ENCODE measurements around the gene SYNGR2.
"Not testable (repeated sequence)": the region's sequence is repeated elsewhere in the genome, so short reads cannot be mapped to it uniquely, and the experiment has no call there.

The SYNGR2 gene

GRCh38 chr17:78135858-78136500 is 32.4 kb upstream of the SYNGR2 start:
- H3K4me3 Mint-ChIP-seq, result no peak overlapping the region
- TF ChIP-seq CTCF (IDR thresholded peaks at IDR 0.05), result no peak
- peaks cover 17% of the 10 kb centered on the region for H3K4me1 Mint-ChIP-seq
- H3K27ac Mint-ChIP-seq, result no peak overlapping the region
- DNase-seq, result no peak
- no peaks in the 10 kb centered on the region for H3K9me3 Mint-ChIP-seq
- no peaks in the 10 kb centered on the region for H3K36me3 Mint-ChIP-seq (ENCODE audit: low read depth)
- H3K27me3 Mint-ChIP-seq (ENCODE audit: low read depth, poor library complexity), result peaks cover 31% of the 10 kb centered on the region

GRCh38 chr17:78137392-78138203 is 30.8 kb upstream of the SYNGR2 start:
- no peaks in the 10 kb centered on the region for H3K9me3 Mint-ChIP-seq
- no peak for DNase-seq
- TF ChIP-seq CTCF (IDR thresholded peaks at IDR 0.05), result peak; percentile 25
- H3K4me3 Mint-ChIP-seq, result no peak overlapping the region
- no peak overlapping the region for H3K27ac Mint-ChIP-seq
- peaks cover 28% of the 10 kb centered on the region for H3K4me1 Mint-ChIP-seq
- no peaks in the 10 kb centered on the region for H3K36me3 Mint-ChIP-seq (ENCODE audit: low read depth)
- H3K27me3 Mint-ChIP-seq (ENCODE audit: low read depth, poor library complexity), result peaks cover 32% of the 10 kb centered on the region

GRCh38 chr17:78138204-78139060 is 29.9 kb upstream of the SYNGR2 start:
- Mint-ChIP-seq H3K4me1 (peaks cover 34% of the 10 kb centered on the region), H3K27me3 (ENCODE audit: low read depth, poor library complexity) (peaks cover 24% of the 10 kb centered on the region), H3K36me3 (ENCODE audit: low read depth) (no peaks in the 10 kb centered on the region), H3K27ac (no peak overlapping the region), H3K9me3 (no peaks in the 10 kb centered on the region), H3K4me3 (no peak overlapping the region)
- no peak for TF ChIP-seq CTCF (IDR thresholded peaks at IDR 0.05)
- DNase-seq, result no peak

- H3K4me3 Mint-ChIP-seq; H3K9me3 Mint-ChIP-seq; H3K36me3 Mint-ChIP-seq (ENCODE audit: low read depth); DNase-seq; H3K27ac Mint-ChIP-seq: not testable (repeated sequence)
- Mint-ChIP-seq H3K27me3 (ENCODE audit: low read depth, poor library complexity) (peaks cover 13% of the 10 kb centered on the region), H3K4me1 (peaks cover 42% of the 10 kb centered on the region)
Measured at GRCh38 chr17:78139861-78140168, 28.6 kb upstream of the SYNGR2 start.

- no peak overlapping the region for H3K27ac Mint-ChIP-seq
- peak; percentile 92 for DNase-seq
- H3K9me3 Mint-ChIP-seq, result no peaks in the 10 kb centered on the region
- no peaks in the 10 kb centered on the region for H3K36me3 Mint-ChIP-seq (ENCODE audit: low read depth)
- peaks cover 42% of the 10 kb centered on the region for H3K4me1 Mint-ChIP-seq
- no peak overlapping the region for H3K4me3 Mint-ChIP-seq
- peaks cover 11% of the 10 kb centered on the region for H3K27me3 Mint-ChIP-seq (ENCODE audit: low read depth, poor library complexity)
- TF ChIP-seq CTCF (IDR thresholded peaks at IDR 0.05), result no peak
Measured at GRCh38 chr17:78140169-78141051, 28.0 kb upstream of the SYNGR2 start.

All from nephron progenitor cell (in vitro differentiated cells).